ENCODE results near the gene IQCE.

Gene IQCE

GRCh38 chr7:2644220-2644561 is 85.4 kb downstream of the IQCE start:
- H3K9me2 ChIP-seq (ENCODE audit: low read depth, low read length), result no peaks in the 10 kb centered on the region
- H3K4me2 ChIP-seq (ENCODE audit: low read length), result no peak overlapping the region
- TF ChIP-seq CTCF (IDR thresholded peaks at IDR 0.05; ENCODE audit: low read length) (no peak), EZH2 (IDR thresholded peaks at IDR 0.05; ENCODE audit: borderline replicate concordance, low read length) (no peak)
- peaks cover 4% of the 10 kb centered on the region; the same call in 1 of the 2 replicates for H3K27me3 ChIP-seq (ENCODE audit: insufficient read depth, low read length)
- no peaks in the 10 kb centered on the region for H3K9me3 ChIP-seq (ENCODE audit: low read length)
- H3K9ac ChIP-seq (ENCODE audit: low read length), result no peak overlapping the region
- no peak overlapping the region for H3K27ac ChIP-seq (ENCODE audit: low read depth, low read length, poor library complexity, severe bottlenecking)
- H3K4me1 ChIP-seq (ENCODE audit: insufficient read depth, low read length, severe bottlenecking), result peaks cover 34% of the 10 kb centered on the region
- H3F3A ChIP-seq (ENCODE audit: insufficient read depth, low read length), result no peaks in the 10 kb centered on the region
- no peaks in the 10 kb centered on the region for H3K36me3 ChIP-seq (ENCODE audit: insufficient read depth, low read length)
- no peak overlapping the region for H2AFZ ChIP-seq (ENCODE audit: low read length)
- H3K79me2 ChIP-seq (ENCODE audit: insufficient read depth, low read length), result no peaks in the 10 kb centered on the region
- H3K4me3 ChIP-seq (ENCODE audit: low read depth, low read length, poor library complexity, severe bottlenecking), result no peak overlapping the region
- H4K20me1 ChIP-seq (ENCODE audit: insufficient read depth, low read length), result no peaks in the 10 kb centered on the region

GRCh38 chr7:2644562-2645273 is 85.9 kb downstream of the IQCE start:
- H3K27ac ChIP-seq (ENCODE audit: low read depth, low read length, poor library complexity, severe bottlenecking), result no peak overlapping the region
- TF ChIP-seq CTCF (IDR thresholded peaks at IDR 0.05; ENCODE audit: low read length) (no peak), EZH2 (IDR thresholded peaks at IDR 0.05; ENCODE audit: borderline replicate concordance, low read length) (no peak)
- no peaks in the 10 kb centered on the region for H3F3A ChIP-seq (ENCODE audit: insufficient read depth, low read length)
- H3K4me2 ChIP-seq (ENCODE audit: low read length), result peak overlapping the region; percentile 25
- H3K9ac ChIP-seq (ENCODE audit: low read length), result no peak overlapping the region
- H3K36me3 ChIP-seq (ENCODE audit: insufficient read depth, low read length), result no peaks in the 10 kb centered on the region
- H3K9me2 ChIP-seq (ENCODE audit: low read depth, low read length), result no peaks in the 10 kb centered on the region
- no peaks in the 10 kb centered on the region for H4K20me1 ChIP-seq (ENCODE audit: insufficient read depth, low read length)
- no peak overlapping the region for H2AFZ ChIP-seq (ENCODE audit: low read length)
- H3K79me2 ChIP-seq (ENCODE audit: insufficient read depth, low read length), result no peaks in the 10 kb centered on the region
- no peaks in the 10 kb centered on the region for H3K9me3 ChIP-seq (ENCODE audit: low read length)
- peaks cover 2% of the 10 kb centered on the region; the same call in 1 of the 2 replicates for H3K27me3 ChIP-seq (ENCODE audit: insufficient read depth, low read length)
- H3K4me3 ChIP-seq (ENCODE audit: low read depth, low read length, poor library complexity, severe bottlenecking), result no peak overlapping the region
- H3K4me1 ChIP-seq (ENCODE audit: insufficient read depth, low read length, severe bottlenecking), result peaks cover 34% of the 10 kb centered on the region

- H4K20me1 ChIP-seq (ENCODE audit: insufficient read depth, low read length), result no peaks in the 10 kb centered on the region
- peak overlapping the region; percentile 25 for H3K4me2 ChIP-seq (ENCODE audit: low read length)
- TF ChIP-seq EZH2 (IDR thresholded peaks at IDR 0.05; ENCODE audit: borderline replicate concordance, low read length) (no peak), CTCF (IDR thresholded peaks at IDR 0.05; ENCODE audit: low read length) (no peak)
- H3K36me3 ChIP-seq (ENCODE audit: insufficient read depth, low read length), result no peaks in the 10 kb centered on the region
- H3K9me2 ChIP-seq (ENCODE audit: low read depth, low read length), result no peaks in the 10 kb centered on the region
- no peaks in the 10 kb centered on the region for H3K27me3 ChIP-seq (ENCODE audit: insufficient read depth, low read length)
- H3K27ac ChIP-seq (ENCODE audit: low read depth, low read length, poor library complexity, severe bottlenecking), result no peak overlapping the region
- no peaks in the 10 kb centered on the region for H3K79me2 ChIP-seq (ENCODE audit: insufficient read depth, low read length)
- H3K9ac ChIP-seq (ENCODE audit: low read length), result no peak overlapping the region
- H3F3A ChIP-seq (ENCODE audit: insufficient read depth, low read length), result no peaks in the 10 kb centered on the region
- peaks cover 34% of the 10 kb centered on the region for H3K4me1 ChIP-seq (ENCODE audit: insufficient read depth, low read length, severe bottlenecking)
- H2AFZ ChIP-seq (ENCODE audit: low read length), result no peak overlapping the region
- H3K4me3 ChIP-seq (ENCODE audit: low read depth, low read length, poor library complexity, severe bottlenecking), result no peak overlapping the region
- no peaks in the 10 kb centered on the region for H3K9me3 ChIP-seq (ENCODE audit: low read length)
These were observed 86.6 kb downstream of the IQCE start for GRCh38 chr7:2645274-2645868.
